Hematopoietic multipotent progenitor cell treated with erythropoietin and hydrocortisone succinate and interleukin-3 and kit ligand, for 6 days (in vitro differentiated cells): Measurements from ENCODE around the gene LDLRAD4.
"Not testable (repeated sequence)": the region's sequence is repeated elsewhere in the genome, so short reads cannot be mapped to it uniquely, and the experiment has no call there.

Experiments used
- DNase-seq: peaks from one replicate; pipeline ENCODE4 v3.0.0-alpha.2; 2015

Gene LDLRAD4

DNA sequence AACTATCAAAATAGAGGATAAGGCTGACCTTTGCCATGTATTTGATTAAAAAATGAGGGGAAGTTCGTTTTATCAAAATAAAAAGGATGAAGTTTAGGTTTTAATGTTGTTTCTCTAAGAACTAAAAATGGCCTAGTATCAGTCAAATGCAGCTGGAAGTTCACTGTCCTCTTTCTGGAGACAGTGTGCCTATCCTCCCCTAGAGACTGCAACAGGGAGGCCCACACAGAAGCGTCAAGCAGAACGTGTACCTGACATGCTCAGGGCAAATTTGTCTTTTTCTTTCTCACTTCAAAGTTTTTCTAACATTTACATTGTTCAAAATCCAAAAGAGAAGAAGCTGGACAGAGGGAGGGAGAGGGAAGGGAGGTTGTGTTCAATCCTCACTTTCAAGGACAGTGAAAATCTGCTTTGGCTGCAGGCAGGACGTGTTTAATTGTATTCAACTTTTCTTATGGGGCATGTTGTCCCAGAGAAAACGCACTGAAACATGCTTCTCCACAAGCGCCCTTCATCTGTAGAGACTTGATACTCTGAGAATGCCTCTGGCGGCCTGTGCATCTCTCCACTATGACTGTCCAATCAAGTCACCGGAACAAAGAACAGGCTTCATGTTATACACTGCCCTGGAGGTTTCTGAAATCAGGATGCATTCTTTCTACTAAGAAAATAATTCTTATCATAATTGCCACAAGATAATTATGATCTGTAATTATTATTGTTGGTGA lies 442.7 kb downstream of the LDLRAD4 start:
- no peak for DNase-seq

DNA sequence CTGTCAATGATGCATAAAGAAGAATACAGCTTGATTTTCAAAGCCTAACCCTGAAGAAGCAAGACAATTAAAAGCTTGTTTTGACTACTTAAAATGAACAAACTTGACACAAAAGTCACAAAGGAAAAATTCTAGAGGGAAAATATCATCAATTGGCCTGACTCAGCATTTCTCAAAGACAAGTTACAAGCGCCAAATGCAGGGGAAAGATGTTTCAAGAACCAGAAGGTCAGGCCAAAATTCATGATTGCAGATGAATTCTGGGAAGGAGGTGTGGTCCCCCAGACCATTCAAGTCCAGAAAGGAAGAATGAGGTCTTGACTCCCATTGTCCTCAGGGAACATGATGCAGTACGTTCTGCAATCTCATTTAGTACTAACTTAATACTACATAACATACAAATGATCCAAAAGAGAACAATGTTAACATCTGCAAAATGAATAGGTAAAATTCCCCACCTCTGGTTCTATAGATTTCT lies 443.3 kb downstream of the LDLRAD4 start:
- DNase-seq = no peak

DNA sequence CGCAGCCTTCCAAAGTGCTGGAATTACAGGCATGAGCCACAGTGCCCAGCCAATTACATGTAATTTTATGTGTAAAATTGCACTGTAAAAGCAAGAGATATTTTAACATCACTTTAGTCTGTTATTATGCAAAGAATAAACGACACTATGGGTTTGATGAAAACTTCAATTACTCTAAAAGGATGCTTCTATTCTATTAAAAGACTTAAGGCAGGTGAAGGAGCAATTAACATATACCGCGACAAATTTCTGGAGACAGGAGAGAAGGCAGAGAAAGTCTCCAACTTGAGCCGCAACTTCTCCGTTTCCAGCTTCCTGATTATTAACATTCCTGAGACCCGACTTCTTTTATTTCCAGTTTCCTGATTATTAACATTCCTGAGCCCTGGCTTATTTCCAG lies 454.1 kb downstream of the LDLRAD4 start:
- DNase-seq = no peak

DNA sequence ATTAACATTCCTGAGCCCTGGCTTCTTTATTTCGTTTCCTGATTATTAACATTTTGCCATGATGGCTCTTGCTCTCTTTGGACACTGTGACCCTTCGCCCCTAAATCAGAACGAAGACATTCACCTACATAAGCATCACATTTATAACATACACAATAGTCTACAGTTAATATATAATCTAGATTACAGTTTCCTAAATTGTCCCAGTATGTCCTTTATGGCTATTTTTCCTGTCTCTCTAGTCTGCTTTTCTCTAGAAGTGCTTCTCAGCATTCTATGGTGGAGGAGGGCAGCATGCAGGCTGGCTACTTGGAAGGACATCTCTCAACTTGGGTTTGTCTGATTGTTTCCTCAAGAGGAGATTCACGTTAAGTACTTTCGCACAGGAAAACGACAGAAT lies 457.9 kb downstream of the LDLRAD4 start:
- no peak for DNase-seq

DNA sequence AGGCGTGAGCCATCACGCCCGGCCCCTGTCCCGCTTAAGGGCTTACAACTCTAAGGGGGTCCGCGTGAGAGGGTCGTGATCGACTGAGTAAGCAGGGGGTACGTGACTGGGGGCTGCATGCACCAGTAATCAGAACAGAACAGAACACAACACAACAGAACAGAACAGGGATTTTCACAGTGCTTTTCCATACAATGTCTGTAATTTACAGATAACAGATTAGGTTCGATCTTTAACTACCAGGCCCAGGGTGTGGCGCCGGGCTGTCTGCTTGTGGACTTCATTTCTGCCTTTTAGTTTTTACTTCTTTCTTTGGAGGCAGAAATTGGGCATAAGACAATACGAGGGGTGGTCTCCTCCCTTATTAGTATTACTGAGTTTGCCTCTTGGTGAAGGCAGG lies 458.8 kb downstream of the LDLRAD4 start:
- DNase-seq = peak; percentile 54

DNA sequence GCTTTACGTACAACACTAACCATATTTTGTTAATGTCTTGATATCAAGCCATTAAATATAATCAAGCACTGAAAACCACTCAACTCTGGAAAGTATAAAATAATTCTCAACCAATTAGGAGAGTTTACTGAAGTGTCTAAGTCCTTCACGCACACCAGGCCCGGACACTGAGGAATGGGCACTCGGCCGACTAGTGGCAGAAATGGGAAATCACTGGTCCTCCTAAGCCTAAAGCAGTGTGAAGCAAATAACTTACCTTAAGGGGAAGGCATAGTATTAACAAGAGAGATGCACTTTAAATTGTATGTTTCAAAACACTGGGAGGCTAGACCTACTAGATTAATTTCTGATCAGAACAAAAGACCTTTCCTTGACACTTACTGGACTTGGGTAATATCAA lies 462.1 kb downstream of the LDLRAD4 start:
- DNase-seq = peak; percentile 60

DNA sequence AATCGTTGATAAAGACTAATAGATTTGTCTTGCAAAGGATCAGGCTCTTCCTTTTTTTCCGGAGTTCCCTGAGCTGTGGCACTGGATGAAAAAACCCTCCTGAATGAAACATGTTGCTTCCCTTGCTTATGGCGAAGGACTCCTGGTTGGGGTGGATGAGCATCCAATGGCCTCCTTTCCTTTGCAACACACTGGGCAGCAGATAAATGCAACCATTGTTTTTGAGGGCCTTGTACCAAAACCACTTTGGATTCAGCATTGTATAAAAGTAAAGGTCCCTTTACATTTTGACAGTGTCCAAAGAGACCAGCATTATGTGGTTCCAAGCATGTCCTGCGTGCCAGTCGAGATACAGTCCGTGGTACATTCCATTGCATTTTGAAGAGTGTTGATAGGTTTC lies 463.1 kb downstream of the LDLRAD4 start:
- DNase-seq = no peak

DNA sequence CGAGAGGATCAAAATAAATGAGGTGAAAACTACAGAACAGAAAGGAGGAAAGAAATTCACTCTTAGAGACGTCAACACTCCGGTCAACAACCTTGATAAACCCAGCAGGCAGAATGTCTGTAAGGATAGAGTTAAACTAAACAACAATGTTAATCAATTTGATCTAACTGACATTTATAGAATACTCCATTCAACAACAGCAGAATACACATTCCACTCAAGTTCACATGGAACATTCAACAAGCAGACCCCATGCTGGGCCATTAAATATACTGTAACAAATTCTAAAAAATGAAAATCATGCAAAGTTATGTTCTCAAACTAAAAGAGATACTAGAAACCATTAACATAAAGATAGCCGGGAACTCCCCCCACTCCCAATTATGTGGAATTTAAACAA lies 466.0 kb downstream of the LDLRAD4 start:
- DNase-seq = no peak

DNA sequence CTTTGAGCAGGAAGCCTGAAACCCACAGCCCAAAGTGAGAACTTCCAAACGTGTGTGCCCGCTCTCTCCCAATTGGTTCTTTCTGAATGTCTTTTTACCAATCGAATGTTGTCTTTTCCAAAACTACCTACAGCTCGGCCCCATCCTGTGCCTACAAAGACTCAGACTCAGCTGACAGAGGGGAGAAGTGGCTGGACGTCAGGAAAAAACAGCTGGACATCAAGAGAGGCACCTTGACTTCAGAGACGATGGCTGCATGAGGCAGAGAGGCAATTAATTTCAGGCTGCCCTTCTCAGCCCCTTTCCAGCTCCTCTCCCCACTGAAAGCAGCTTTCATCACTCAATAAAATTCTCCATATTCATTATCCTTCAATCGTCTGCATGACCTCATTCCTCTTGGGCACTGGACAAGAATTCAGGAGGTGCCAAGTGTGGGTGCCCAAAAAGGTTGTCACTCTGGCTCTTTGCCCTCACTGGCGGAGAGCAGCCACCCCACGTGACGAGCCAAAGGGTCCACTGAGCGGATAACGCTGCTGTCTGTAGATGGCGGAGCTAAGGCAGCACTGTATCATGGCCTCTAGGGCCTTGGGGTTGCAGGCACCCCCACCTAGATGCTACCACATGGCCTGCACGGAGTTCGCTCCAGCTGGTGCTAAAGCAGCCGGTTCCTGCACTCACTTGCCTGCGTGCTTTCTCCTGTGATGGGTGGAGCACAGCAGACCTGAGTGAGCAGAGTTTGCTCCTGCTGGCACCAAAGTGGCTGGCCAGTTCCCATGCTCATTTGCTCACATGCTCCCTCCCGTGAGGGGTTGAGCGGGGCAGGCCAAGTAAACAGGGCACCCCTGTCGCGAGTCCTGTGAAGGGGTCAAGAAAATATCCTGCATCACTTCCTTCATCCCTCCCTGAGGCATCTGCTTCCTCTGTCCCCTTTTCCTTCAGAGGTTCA lies 469.9 kb downstream of the LDLRAD4 start:
- DNase-seq = no peak

DNA sequence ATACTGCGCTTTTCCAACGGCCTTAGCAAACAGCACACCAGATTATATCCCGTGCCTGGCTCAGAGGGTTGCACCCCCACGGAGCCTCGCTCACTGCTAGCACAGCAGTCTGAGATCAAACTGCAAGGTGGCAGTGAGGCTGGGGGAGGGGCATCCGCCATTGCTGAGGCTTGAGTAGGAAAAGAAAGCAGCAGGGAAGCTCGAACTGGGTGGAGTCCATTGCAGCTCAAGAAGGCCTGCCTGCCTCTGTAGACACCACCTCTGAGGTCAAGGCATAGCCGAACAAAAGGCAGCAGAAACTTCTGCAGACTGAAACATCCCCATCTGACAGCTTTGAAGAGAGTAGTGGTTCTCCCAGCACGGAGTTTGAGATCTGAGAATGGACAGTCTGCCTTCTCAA lies 471.5 kb downstream of the LDLRAD4 start:
- DNase-seq = not testable (repeated sequence)

DNA sequence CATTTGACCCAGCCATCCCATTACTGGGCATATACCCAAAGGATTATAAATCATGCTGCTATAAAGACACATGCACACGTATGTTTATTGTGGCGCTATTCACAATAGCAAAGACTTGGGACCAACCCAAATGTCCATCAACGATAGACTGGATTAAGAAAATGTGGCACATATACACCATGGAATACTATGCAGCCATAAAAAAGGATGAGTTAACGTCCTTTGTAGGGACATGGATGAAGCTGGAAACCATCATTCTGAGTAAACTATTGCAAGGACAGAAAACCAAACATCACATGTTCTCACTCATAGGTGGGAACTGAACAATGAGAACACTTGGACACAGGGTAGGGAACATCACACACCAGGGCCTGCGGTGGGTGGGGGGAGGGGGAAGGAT lies 476.8 kb downstream of the LDLRAD4 start:
- not testable (repeated sequence) for DNase-seq

DNA sequence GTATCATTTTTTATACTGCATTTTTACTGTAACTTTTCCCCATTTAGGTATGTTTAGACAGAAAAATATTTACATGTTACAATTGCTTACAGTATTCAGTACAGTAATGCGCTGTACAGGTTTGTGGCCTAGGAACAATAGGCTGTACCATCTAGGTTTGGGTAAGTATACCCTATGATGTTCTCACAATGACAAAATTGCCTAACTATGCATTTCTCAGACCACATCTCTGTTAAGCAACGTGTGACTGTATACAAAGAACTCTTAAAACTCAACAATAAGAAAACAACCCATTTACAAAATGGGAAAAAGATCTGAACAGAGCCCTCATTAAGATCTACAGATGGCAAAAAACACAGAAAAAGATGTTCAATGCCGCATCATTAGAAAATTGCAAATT lies 478.4 kb downstream of the LDLRAD4 start:
- no peak for DNase-seq

DNA sequence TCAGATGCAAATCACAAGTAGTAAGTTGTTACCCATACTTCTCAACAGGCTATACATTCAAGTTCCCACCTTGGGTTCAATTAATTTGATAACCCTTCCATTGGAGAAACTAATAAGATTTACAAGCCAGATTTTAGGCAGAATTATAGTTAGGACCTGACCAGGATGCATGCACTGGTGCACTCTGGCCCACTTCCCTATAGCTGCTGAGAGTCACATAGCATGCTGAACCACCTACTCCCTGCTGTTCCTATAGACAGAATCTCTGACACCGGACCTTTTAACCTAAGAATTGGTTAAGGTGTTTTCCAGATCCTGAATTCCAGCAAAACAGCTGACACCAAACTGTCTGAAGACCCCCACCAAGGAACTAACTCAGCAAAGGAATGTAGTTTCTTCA lies 481.6 kb downstream of the LDLRAD4 start:
- no peak for DNase-seq
